ENCODE data around the gene GPRC5A.

GPRC5A gene

GRCh38 chr12:12941450-12942350, 50.3 kb downstream of the GPRC5A start:
- DNase-seq (ENCODE audit: low read depth), result no peak

GRCh38 chr12:12943586-12944260, 52.4 kb downstream of the GPRC5A start:
- DNase-seq (ENCODE audit: low read depth), result no peak

GRCh38 chr12:12945591-12945990, 54.2 kb downstream of the GPRC5A start:
- no peak for DNase-seq (ENCODE audit: low read depth)

GRCh38 chr12:12946686-12947355, 55.5 kb downstream of the GPRC5A start:
- no peak for DNase-seq (ENCODE audit: low read depth)

GRCh38 chr12:12947902-12948301, 56.5 kb downstream of the GPRC5A start:
- no peak for DNase-seq (ENCODE audit: low read depth)

- DNase-seq (ENCODE audit: low read depth), result no peak
These were observed 60.1 kb downstream of the GPRC5A start for GRCh38 chr12:12951504-12951903.

- no peak for DNase-seq (ENCODE audit: low read depth)
These were observed 60.7 kb downstream of the GPRC5A start, which contains the start of gene GPRC5D for GRCh38 chr12:12952036-12952435. Gene GPRC5D (minus strand): TSS chr12:12952170. CDS start chr12:12950384, 1,786 bp downstream.

GRCh38 chr12:12954356-12954755, 63.0 kb downstream of the GPRC5A start:
- DNase-seq (ENCODE audit: low read depth), result no peak

- DNase-seq (ENCODE audit: low read depth), result no peak
These were observed 63.7 kb downstream of the GPRC5A start for GRCh38 chr12:12954878-12955625.

GRCh38 chr12:12958886-12959285, 67.5 kb downstream of the GPRC5A start:
- no peak for DNase-seq (ENCODE audit: low read depth)

GRCh38 chr12:12960639-12961209, 69.4 kb downstream of the GPRC5A start:
- DNase-seq (ENCODE audit: low read depth), result no peak

- DNase-seq (ENCODE audit: low read depth), result no peak
These were observed 72.9 kb downstream of the GPRC5A start for GRCh38 chr12:12964255-12964654.

- DNase-seq (ENCODE audit: low read depth), result no peak
These were observed 74.5 kb downstream of the GPRC5A start for GRCh38 chr12:12965836-12966235.
